Kidney capillary endothelial cell (primary cell): ENCODE results near the gene EML1.

Experiments used
- DNase-seq: peaks from one replicate; pipeline ENCODE4 v3.0.0-alpha.2; 2018; ENCODE audit warnings: low spot score

Gene EML1

DNA sequence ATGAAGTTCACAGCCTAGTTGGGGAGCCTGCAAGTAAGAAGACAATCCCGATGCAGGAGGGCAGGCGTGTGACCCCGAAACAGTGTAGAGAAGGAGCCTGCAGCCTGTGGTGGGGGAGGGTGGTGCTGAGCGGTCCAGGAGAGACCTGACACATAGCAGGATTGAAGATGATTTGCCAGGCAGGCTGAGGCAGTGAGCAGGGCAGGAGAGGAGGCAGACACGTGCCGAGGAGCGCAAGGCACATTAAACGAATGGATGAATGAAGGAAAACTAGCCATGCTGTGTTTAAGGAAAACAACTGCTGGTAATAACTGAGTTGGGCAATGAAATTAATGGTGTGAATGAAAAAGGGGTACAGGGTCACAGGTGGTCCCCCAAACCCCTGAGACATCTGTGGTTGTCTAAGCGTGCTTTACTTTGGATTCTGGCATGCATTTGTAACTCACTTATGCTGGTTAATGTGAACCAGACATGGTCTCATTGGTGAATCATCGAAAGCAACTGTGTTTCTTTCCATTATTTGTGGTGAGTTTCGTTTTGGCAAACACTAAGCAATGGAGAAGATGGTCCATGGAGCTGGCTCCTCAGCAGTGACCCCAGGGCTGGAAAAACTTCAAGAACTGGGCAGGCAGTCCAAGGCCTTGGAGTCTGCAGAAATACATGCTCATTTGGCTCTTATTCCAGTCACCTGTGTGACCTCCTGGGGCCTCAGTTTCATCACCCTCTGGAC lies 175.1 kb downstream of the EML1 start:
- no peak for DNase-seq

DNA sequence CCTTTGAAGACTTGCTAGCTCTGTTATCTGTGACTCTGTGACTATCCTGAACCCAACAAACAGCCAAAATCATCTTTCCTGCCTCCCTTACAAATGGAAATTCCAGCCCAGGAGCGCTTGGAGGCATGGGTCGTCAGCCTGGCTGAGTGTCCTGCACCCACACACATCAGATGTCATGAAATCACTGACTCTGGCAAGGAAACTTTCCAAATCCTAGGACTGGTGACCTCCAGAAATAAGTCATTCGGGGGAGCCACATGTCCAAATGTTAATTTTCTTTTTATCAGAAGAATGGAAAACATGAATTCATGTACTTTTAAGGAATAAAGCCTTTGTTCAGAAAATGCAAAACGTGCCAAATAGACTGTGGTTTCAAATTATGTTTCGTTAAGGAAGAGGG lies 175.7 kb downstream of the EML1 start:
- DNase-seq: no peak

DNA sequence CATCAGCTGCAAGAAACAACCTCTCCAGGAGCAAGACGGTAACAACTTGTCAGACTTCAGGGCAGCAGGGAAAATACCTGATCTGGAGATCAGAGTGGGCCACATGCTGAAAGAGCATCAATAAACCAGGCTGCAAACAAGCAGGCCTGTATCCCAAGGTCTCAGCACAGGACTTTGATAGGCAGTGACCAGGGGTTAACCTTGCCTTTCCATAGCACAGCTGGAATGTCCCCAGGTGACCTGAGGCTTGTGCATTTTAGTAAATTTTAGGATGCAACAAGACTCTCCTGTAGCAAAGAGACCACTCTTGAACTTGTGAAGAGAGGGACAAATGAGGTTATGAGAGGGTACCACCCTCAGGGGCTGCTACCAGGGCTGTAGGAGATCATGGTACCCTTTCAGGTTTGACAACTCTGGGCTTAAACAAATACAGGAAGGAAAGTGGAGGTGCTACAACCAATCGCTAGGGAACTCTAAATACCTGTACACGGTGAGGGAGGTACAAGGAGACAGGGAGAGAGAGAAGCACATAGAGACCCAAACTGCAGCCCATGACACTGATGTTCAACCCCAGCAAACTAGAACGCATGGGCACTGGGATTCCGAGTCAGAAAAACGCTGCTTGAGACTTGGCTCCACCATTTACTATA lies 176.6 kb downstream of the EML1 start:
- no peak for DNase-seq

DNA sequence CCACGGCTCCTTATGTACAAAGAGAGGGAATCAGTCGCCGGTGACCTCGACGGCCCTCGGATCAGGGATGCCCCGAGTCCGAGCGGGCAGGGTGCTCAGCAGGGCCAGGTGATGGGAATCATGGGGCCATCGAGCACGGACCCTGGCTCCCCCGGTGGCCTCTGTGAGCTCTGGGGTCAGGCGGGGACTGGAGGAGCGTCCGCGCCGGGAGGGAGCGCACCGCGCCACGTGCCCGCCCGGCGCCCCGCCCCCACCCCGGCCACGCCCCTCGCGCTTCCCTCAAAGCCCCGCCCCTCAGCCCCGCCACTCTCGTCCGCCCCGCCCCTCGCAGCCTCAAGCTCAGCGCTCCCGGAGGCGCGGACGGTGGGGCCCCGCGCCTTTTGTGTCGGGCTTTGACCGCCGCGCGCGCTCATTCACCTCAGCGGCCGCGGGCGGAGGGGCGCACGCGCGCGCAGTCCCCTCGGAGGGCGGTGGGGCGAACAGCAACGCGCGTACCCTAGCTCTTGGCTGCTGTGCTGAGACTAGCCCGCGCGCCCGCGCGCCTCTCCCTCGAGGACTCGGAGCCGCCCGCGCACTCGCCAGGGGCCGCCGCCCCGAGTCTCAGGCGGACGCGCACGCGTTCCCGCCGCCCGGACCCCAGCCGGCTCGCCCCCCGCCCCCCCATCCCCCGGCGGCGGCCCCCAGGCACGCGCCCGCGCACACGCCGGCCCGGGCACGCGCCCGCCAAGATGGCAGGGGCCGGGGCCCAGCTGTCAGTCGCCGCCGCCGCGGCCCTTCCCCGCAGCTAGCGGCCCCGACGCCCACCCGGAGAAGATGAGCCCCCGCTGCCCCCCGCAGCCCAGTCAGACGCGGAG lies 178.1 kb downstream of the EML1 start:
- peak; percentile 66 for DNase-seq

DNA sequence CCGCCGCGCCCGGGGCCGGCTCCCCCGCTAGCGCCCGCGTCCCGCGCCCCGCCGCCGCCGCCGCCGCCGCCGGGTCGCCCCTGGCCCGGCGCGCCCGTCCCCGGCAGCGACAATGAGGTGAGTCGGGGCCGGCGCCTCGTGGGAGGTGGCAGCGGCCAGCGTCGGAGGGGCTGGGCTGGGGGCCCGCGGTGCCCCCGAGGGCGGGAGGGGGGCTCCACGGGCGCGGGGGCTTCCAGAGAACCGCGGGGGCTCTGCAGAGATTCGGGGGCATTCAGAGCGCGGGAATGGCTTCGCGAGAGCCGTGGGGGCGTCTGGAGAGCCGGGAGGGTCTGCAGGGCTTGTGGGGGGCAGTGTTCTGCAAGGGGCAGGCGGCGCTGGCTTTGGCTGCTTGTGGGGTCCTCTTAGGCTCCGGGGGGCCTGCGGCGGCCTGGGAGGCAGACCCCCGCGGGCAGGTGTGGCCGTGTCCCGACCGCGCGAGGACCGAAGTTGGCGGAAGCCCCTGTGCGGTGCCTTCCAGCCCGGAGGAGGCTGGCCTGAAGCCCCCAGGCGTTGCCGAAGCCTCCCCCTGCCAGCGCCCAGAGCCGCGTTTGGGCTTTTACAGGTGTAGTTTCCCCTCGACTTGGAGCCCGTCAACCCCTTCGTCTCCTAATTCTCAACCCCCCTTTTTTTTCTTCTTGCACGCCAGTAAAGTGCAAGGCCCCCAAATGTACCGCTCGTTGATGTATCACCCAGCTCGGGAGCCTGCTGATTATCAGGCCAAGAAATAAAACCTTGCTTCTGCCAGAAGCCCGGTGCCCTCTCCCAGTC lies 178.9 kb downstream of the EML1 start:
- DNase-seq: no peak

DNA sequence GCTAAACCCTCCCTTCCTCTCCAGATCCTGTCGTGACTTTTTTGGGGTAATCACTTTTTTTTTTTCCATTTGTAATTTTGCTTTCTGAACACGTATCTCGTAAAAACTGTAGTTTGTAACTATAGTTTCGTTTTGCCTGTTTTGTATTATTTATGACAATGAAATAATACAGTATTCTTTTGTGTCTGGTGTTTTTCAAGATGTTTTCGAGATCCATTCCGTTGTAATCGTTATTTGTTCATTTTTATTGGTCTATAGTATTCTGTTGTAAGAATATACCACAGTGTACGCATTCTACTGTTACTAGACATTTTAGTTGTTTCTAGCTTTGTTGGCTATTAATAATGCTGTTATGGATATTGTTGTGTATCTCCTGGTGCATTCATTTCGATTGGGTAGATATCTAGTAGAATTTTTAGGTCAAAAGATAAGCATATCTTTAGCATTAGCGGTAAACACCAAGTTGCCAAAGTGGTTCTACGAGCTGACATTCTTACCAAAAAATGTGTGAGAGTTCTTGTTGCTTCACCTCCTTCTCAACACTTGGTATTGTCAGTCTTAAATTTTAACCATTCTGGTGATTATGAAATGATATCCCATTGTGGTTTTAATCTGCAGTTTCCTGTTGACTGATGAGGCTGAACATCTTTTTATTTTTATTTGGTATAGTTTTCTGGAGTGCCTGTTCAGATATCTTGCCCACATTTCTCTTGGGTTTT lies 179.7 kb downstream of the EML1 start:
- no peak for DNase-seq

DNA sequence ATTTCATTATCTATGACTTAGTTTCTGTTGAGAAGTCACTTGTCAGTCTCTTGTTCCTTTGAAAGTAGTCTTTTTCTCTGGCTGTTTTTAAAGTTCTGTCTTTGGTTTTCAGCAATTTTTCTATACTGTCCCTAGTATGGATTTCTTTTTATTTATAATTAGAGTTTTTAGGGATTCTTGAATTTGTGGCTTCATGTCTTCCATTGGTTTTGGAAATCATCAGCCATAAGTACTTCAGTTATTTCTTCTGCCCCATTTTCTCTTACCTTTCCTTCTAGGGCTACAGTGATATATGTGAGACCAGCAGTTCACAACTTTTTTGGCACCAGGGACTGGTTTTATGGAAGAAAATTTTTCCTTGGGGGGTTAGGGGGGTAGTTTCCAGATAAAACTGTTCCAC lies 182.0 kb downstream of the EML1 start:
- no peak for DNase-seq

DNA sequence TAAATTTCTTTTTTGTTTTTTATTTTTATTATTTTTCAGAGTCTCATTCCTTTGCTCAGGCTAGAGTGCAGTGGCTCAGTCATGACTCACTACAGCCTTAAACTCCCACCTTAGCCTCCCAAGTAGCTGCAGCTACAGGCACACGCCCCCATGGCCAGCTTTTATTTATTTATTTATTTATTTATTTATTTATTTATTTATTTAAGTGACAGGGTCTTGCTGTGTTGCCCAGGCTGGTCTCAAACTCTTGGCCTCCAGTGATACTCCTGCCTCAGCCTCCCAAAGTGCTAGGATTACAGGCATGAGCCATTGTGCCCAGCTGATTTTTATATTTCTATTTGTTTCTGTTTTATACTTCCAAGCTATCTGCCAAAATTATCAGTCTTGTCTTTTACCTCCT lies 182.8 kb downstream of the EML1 start:
- DNase-seq: no peak

DNA sequence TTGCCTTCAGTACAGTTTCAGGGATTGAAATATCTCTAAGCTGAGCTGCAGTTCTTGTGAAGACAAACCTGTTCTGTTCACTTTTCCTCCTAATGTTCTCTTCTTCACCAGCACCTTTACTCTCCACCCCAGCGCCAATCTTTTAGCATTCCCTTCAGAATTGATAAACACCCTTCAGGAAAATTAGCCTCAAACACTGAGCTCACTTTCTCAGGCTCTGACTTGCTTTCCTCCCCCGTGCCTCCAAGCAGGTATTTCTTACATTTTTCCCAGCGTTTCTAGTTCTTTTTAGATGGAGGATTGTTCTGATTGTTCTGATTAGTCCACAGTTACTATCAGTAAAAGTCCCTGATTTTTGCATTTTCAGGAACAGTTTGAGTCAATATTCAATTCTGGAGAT lies 183.5 kb downstream of the EML1 start:
- DNase-seq: no peak

DNA sequence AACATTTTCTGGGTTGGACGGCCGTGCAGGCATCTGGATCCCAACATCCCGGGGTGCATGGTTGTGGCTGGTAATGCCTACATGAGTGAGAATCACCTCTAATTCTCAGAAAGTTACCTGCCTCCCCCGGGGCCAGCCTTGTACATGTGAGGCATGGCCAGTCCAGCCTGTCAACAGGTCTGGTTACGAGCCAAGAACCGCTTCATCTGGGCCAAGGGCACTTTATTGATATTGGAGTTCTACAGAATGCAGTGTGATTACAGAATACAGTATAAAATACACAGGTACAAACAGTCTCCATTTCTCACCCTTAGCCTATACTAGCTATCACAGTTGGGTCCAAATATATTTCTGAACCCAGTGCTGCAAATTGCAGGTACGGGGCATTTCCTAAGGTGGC lies 187.1 kb downstream of the EML1 start:
- DNase-seq: no peak

DNA sequence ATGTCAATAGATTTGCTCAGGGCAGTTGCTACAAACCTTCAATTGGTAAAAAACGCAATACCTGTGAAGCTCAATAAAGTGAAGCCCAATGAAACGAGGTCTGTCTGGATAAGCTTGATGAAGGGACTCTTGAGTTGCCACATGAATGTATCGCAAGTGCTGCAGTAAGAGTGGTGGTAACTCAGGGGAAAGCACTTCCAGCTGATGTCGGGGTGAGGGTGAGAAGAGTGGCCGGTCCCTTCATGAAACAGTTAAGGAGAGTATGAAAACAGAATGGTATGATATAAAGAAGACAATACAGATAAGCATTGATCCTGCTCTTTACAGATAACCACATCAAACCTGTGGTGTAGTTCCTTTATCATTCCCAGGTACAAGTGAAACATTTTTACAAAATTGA lies 188.6 kb downstream of the EML1 start:
- no peak for DNase-seq

DNA sequence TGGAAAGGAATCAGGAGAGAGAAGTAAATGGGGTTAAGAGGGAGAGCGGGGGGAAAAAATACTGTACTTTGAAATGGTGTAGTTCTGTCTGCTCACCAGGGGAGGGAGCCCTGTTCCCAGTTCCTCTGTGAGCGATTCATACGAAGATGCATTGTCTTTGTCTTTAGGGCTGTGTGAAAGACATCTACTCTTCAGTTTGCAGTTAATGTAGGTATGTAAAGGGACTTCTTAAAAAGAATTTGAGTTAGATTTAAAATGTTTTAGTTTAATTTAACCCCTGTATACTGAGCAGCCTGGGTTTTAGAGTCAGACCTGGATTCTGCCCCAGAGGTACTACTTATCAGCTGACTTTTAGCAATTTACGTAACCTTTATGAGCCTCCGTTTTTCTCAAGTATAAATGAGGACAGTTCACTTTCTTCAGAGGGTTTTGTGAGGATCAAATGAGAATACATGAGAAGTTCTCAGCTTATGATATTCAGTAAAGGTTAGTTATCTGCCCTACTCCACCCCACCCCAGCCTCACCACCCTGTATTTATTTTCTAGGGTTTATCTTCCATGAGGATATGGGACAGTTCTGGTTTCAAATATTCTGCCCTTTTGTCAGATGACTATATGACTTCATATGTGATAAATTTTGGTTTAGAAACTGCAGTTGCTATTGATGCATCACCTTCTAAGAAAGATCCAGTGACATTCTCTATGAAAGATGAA lies 189.5 kb downstream of the EML1 start:
- peak; percentile 59 for DNase-seq

DNA sequence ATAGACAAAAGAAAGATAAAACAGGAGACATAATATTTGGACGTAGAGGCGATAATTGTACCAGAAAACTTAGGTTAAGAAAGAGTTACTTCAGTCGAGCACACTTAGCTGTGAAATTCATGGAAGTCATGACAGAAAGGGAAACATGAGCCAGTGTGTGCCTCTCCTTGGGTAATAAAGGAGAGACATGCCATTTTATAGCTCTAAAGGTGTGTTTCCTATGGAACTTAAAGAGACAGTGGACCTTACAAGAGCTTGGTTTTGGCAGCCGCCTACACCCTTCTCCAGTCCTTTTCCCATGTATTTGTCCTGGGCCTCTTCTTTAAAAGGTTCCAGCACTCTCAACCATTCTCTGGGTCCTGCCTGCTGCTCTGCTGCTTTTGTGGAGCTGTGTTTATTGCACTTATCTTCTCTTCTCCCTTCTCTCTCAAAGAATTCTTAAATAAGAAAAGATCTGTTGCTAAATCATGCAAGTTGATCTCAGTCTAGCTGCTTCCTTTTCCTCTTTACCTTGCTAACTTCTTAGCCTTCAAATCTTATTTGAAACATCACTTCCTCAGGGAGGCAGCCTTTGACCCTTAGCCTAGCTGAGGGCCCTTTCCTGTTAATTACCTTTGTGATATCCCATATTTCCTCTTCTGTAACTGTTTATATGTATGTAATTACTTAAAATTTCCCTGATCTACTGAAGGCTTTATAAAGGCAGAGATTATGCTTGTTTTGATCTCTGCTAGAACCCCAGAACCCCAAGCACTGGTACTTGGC lies 190.2 kb downstream of the EML1 start:
- DNase-seq: no peak

DNA sequence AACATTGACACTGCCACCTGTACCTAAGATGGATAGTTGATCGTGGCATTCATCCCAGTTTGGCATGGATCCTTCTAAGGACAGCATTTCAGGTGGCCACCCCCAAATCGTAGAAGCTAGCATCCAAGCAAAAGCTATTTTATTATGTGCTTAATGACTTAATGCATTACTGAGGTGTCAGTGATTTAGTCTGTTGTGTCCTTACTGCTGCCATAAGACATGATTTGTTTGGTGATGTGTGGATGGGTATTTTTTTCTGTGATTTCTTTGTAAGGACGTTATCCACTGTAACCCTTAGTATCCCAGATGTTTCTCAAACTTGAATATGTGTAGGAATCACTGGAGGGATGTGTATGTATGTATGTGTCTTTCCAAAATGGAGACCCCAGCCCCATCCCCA lies 190.8 kb downstream of the EML1 start:
- DNase-seq: no peak

DNA sequence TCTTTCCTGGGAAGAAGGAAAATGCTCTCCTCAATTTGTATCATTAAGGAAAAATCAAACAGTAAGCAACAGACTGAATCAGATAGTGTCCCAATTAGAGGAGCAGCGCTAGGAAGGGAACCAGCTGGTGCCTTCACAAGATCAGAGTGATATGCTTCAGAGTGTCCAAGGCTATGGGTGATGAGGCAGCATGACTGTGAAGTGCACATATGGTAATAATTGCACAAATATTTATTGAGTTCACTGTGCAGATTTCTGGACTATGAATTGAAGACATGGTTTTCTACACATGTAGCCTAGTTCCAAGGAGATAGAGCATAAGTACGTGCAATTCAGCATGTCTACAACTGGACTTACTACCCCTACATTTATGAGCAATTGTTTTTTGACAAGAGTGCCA lies 193.2 kb downstream of the EML1 start:
- DNase-seq: no peak

DNA sequence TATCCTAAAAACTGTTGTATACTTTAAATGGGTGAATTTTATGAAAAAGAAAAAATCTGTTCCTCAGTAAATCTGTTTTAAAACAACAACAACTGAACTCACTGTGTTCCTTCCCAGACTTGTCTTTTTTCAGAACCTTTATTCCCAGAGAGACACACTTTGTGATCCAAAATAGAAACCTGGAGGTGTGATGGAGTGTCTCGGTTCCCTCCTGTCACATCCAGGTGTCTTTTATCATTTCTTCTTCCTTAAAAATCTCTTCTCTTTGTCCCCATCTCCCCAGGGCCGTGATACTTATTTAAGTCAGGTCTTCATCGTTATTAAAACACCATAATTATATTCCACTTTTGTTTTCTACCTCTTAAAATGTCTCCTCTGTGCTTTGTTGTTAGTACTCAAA lies 195.8 kb downstream of the EML1 start:
- no peak for DNase-seq

DNA sequence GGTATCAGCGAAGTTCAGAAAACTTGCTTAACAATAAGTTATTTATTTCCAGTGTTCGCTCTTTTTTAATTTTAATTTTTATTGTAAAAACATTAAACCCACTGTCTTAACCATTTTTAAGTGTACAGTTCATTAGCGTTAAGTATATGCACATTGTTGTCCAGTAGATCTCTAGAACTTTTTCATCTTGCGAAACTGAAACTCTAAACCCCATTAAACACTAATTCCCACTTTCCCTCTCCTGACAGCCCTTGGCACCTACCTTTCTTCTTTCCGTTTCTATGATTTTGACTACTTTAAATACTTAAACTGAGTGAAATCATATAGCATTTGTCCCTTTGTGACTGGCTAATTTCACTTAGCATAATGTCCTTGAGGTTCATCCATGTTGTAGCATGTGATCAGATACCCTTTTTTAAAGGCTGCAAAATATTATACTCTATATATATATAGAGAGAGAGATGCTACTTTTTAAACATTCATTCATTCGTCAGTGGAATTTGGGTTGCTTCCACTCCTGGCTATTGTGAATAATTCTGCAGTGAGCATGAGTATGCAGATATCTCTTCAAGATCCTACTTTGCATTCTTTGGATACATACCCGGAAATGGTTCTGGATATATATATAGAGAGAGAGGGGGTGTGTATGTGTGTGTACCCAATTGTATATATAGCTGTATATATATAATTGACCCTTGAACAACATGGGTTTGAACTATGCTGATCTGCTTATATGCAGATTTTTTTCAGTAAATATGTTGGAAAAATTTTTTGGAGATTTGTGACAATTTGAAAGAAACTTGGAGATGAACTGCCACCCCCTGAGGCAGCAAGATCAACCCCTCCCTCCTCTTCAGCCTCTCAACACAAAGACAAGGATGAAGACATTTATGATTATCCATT lies 197.3 kb downstream of the EML1 start:
- DNase-seq: no peak

DNA sequence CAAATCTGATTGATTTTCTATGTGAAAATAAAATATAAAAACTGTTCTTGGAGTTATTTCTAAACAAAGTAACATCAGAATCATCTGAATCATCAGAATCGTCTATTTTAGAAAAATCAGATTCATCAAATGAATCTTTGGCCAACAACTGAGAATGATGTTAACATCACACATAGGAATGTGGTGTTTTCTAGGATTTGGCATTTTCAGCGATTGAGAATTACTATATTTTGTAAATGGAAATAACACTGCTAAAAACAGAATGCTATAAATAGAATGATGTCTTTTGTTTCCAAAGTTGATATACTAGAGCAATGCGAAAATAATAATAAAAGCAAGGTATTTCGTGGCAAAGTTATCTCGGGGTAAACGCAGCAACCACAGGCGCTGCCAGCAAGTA lies 198.1 kb downstream of the EML1 start:
- DNase-seq: no peak
